Globus pallidus (tissue), 1 donor: ENCODE results near the gene GPC6.
"Not testable (repeated sequence)": the region's sequence is repeated elsewhere in the genome, so short reads cannot be mapped to it uniquely, and the experiment has no call there.

Source experiments
- DNase-seq: peaks from one replicate; pipeline ENCODE4 v3.0.0-alpha.2; 2015; ENCODE audit warnings: low spot score

GPC6 gene

GRCh38 chr13:93425411-93425810, 198.8 kb downstream of the GPC6 start:
- no peak for DNase-seq

GRCh38 chr13:93430381-93430780, 203.8 kb downstream of the GPC6 start:
- DNase-seq = no peak

DNA sequence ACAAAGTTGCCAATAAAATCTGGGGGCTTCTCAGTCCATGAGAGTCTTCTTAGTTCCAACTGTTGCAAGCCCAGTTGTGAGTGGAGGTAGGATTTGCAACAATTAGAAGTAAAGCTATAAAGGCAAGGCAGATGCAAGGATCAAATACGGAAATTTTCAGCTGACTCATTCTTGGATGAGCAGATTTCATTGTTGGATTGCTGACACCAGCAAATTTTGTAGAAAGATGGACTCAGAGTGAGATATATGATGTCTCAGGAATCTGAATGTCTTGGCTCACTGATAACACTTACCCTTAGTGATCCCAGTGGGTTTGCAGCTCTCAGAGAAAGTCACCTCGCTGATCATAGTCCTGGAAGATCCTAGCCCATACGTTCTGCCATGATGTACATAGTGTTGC, 209.0 kb downstream of the GPC6 start:
- DNase-seq = no peak

DNA sequence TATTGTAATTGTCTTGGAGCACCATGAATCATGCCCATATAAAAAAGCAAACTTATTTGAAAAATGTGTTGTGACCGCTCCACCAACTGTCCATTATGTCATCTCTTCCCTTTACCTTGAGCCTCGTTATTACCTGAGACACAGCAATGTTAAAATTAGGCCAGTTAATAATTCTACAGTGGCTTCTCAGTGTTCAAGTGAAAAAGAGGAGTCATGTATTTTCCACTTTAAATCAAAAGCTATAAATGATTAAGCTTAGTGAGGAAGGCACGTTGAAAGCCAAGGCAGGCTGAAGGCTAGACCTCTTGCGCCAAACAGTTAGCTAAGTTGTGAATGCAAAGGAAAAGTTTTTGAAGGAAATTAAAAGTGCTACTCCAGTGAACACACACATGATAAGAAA, 210.5 kb downstream of the GPC6 start:
- DNase-seq = no peak

DNA sequence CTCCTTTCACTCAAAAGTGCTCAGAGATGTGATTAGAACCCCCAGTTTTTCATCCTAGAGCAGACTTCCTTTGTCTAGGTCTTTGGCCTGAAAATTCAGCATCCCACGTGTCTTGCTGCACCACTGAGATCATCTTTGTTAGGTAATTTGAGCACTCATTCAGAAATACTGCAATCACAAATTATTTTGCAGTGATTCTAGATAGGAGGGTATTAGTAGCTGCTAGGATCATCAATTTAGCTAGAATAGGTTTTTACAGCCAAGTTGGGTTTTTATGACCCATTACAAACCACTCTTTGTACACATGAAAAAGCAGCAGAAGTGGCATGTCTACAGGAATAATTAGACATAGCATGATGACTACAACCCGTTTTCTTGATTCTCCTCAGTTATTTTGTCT, 219.6 kb downstream of the GPC6 start:
- DNase-seq = no peak

- no peak for DNase-seq
These were observed 223.6 kb downstream of the GPC6 start for GRCh38 chr13:93450191-93450621.

DNA sequence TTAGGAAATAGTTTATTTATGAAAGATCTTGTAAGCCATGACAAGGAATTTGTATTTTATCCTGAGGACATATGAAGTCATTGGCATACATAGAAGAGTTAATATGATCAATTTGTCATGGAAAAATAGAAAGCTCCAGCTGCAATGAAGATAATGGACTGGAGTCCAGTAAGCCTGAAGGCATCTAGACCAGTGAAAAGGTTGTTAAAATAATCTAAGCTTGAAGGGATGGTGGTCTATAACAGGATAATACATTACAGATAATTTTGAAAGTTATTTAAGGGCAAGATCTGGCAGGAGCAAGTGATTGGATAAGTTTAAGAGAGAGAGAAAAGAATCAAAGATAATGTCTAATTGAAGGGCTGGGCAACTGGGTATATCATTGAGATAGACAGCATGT, 224.2 kb downstream of the GPC6 start:
- DNase-seq = no peak

GRCh38 chr13:93454676-93455235, 228.1 kb downstream of the GPC6 start:
- DNase-seq = not testable (repeated sequence)

DNA sequence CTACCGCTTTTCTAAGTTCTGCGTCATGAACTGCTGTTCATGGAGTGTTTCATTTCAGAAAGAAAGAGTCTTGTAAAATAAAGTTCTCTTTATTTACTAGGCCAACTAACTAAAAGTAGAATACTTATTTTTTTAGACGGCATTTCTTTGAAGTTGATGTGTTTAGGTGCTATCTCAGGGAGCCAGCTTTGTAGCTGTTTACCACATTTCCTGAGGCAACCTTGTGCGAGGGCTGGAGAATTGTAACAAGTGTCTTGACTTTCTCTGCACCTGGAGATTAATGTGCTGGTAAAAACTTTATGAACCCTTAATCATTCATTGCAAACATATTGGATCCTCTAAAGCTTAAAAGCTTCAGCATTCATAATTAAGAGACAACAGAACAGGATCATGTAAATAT, 229.3 kb downstream of the GPC6 start:
- no peak for DNase-seq

GRCh38 chr13:93460005-93460404, 233.4 kb downstream of the GPC6 start:
- no peak for DNase-seq

GRCh38 chr13:93462151-93462550, 235.5 kb downstream of the GPC6 start:
- no peak for DNase-seq

GRCh38 chr13:93466502-93467036, 240.0 kb downstream of the GPC6 start:
- no peak for DNase-seq

- no peak for DNase-seq
These were observed 240.6 kb downstream of the GPC6 start for GRCh38 chr13:93467175-93467574.

DNA sequence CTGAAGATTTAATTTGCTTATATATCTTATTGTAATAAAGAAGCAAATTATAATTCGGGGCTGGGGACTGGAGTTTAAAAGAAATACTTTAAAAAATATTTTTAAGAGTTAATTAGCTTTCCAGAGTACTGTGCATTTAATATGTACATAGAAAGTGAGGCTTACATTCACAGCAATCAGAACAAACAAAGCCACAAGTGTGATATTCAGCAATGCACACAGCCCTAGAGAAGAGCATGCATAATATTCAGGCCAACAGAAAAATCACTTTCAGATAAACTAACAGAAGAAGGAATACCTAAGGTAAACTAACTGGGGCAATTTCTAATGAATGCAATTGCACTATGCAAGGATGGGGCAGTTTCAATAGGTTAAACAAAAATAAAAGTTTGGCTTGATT, 241.8 kb downstream of the GPC6 start:
- no peak for DNase-seq

- no peak for DNase-seq
These were observed 245.7 kb downstream of the GPC6 start for GRCh38 chr13:93472296-93472695.

GRCh38 chr13:93472814-93473296, 246.2 kb downstream of the GPC6 start:
- no peak for DNase-seq

GRCh38 chr13:93473441-93474270, 247.0 kb downstream of the GPC6 start:
- DNase-seq = no peak

- no peak for DNase-seq
These were observed 249.6 kb downstream of the GPC6 start for GRCh38 chr13:93476175-93476574.

- no peak for DNase-seq
These were observed 250.6 kb downstream of the GPC6 start for GRCh38 chr13:93477238-93477637.

DNA sequence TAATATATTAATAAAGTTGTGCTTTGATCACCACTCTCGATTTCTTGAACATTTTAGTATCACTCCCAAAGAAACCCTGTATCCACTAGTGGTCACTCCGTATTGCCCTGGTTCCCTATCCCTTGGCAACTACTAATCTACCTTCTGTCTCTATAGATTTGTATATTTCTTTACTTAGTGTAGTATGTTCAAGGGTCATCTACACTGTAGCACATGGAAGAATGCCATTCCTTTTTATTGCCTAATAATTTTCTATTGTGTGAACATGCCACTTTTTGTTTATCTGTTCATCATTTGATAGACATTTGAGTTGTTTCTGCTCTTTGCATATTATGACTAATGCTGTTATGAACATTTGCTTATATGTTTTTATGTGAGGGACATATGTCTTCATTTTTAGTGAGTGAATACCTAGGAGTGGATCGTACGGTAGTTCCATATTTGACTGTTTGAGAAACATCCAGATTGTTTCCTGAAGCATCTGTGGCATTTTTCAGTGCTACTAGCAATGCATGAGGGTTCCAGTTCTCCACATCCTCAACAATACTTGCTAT, 254.0 kb downstream of the GPC6 start:
- DNase-seq = no peak

- not testable (repeated sequence) for DNase-seq
These were observed 269.5 kb downstream of the GPC6 start for GRCh38 chr13:93496117-93496516.

DNA sequence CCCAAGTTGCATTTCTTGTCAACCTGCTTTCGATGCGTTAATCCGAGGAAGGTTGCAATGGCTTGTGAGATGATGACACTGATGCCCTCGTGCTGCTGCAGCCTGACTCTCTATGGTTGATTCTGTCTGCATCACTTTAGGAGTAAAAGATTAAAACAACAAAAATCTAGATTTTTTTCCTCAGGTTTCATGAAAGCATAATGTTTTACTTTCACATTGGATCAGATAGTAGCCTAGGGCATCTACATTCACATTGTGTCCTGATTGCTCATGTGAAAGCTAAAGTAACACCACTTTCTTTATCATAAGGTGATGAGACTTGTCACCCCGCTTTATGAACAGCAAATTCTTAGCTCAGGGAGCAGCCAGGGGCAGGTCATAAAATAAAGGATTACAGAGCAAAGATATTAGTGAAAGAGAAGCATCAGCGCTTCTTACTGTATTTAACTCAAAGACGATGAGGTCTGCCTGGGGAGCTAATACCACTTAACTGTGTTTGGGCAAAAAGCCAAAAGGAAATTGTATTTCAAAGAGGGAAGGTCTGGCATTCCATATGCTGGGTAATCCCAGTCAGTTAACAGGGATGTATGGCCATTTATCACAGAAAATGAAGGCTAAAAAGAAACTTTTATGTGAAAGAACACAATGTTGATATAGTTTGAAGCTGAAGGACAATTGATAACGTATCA, 270.5 kb downstream of the GPC6 start:
- no peak for DNase-seq
